ENCODE data around the gene C1QTNF1.

DNA sequence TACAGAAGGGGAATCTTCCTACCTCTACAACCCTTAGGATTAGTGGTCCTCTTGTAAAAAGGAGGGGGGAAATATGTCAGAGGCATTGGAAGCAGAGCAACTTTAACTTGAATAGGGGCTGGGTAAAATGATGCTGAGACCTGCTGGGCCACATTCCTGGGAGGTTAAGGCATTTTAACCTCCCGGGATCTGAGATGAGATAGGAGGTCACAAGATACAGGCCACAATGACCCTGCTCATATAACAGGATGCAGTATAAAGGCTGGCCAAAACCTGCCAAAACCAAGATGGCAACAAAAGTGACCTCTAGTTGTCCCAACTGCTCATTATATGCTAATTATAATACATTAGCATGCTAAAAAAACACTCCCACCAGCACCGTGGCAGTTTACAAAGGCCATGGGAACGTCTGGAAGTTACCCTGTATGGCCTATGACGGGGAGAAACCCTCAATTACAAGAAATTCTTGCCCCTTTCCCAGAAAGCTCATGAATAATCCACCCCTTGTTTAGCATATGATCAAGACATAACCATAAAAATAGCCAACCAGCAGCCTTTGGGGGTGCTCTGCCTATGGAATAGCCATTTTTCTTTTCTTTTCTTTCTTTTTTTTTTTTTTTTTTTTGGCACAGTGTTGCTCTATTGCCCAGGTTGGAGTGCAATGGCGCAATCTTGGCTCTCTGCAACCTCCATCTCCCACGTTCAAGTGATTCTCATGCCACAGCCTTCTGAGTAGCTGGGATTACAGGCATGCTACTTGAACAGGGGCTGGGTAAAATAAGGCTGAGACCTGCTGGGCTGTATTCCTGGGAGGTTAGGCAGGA, 6.2 kb upstream of the C1QTNF1 start:
- TF ChIP-seq TAF1 (IDR thresholded peaks at IDR 0.05; ENCODE audit: low read depth) (no peak), TCF12 (IDR thresholded peaks at IDR 0.05; ENCODE audit: low read depth) (peak; percentile 31; the same call in 1 of the 2 replicates)

All from Ishikawa (cell line).